ENCODE data around the gene NRG4.

Gene NRG4

GRCh38 chr15:76011627-76012551 is at the start of gene NRG4:
Gene NRG4, minus strand, starts transcription at chr15:76012424. Its CDS starts 1,194 bp downstream, at chr15:76011230.
- no peak for DNase-seq (ENCODE audit: low read depth)
- TF ChIP-seq CTCF (IDR thresholded peaks at IDR 0.05; ENCODE audit: control insufficient read depth, insufficient read depth, low read depth, low read length, missing control alignments), result no peak
- no peak within 1 kb of the TSS for H3K4me3 ChIP-seq (ENCODE audit: control insufficient read depth, low read depth, low read length)

- DNase-seq (ENCODE audit: low read depth), result no peak
- H3K4me3 ChIP-seq (ENCODE audit: control insufficient read depth, low read depth, low read length), result no peak overlapping the region
- TF ChIP-seq CTCF (IDR thresholded peaks at IDR 0.05; ENCODE audit: control insufficient read depth, insufficient read depth, low read depth, low read length, missing control alignments), result no peak
Observed at GRCh38 chr15:76061700-76062099, 49.5 kb upstream of the NRG4 start.

GRCh38 chr15:76060118-76060989 is 48.1 kb upstream of the NRG4 start:
- peak overlapping the region; percentile 47 for H3K4me3 ChIP-seq (ENCODE audit: control insufficient read depth, low read depth, low read length)
- DNase-seq (ENCODE audit: low read depth), result no peak
- no peak for TF ChIP-seq CTCF (IDR thresholded peaks at IDR 0.05; ENCODE audit: control insufficient read depth, insufficient read depth, low read depth, low read length, missing control alignments)

- no peak for TF ChIP-seq CTCF (IDR thresholded peaks at IDR 0.05; ENCODE audit: control insufficient read depth, insufficient read depth, low read depth, low read length, missing control alignments)
- H3K4me3 ChIP-seq (ENCODE audit: control insufficient read depth, low read depth, low read length), result peak within 1 kb of the TSS; percentile 57
- DNase-seq (ENCODE audit: low read depth), result no peak
Observed at GRCh38 chr15:76059320-76060117, 47.3 kb upstream of the NRG4 start, which contains the start of gene TMEM266. Gene TMEM266, plus strand, starts transcription at chr15:76059985. Its CDS starts 74,279 bp downstream, at chr15:76134264.

GRCh38 chr15:76058714-76059319 is 46.6 kb upstream of the NRG4 start:
- peak overlapping the region; percentile 57 for H3K4me3 ChIP-seq (ENCODE audit: control insufficient read depth, low read depth, low read length)
- DNase-seq (ENCODE audit: low read depth), result no peak
- peak; percentile 20 for TF ChIP-seq CTCF (IDR thresholded peaks at IDR 0.05; ENCODE audit: control insufficient read depth, insufficient read depth, low read depth, low read length, missing control alignments)

Measured in AG09309 (cell line).